CD4-positive, alpha-beta T cell treated with Interleukin-1 beta for 1 hour (primary cell): ENCODE results near the gene SLC8B1.

Experiments
- DNase-seq, 2 donors: peaks; one replicate each; pipeline ENCODE4 v3.0.0-alpha.2; 2020 to 2022

SLC8B1 gene

DNA sequence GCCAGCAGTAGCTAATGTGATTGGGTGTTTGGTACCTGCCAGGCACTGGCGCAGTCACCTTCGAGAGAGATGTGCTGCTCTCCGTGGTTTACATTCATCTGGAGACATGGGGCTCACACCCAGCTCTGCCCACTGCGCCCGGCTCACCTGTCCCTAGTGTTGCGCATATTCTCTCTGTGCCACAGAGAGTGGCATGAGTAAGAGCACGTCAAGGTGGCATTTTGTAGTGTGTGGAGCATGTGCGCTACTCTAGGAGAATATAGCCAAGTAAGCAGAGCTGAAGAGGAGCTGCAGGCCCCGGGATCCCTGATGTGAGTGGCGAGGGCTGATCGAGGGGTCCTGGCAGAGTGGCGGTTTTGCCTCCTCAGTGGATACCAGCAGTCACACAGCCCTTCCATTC, 66.8 kb downstream of the SLC8B1 start:
- no peak for DNase-seq

DNA sequence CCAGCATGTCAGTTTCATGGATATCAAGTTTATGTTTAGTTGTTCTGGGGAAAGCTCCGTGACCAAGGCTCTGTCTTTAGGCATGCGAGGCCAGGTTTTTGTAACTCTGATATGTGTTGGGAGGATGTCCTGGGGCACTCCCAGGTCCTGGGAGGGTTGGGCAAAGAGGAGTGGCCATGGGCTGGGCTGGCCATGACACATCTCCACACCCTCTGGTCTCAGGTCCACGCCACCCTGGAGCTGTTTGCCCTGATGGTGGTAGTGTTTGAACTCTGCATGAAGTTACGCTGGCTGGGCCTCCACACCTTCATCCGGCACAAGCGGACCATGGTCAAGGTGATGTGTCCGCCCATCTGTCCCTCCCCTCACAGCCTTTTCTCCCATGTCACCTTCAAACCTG, 67.3 kb downstream of the SLC8B1 start:
- no peak for DNase-seq

DNA sequence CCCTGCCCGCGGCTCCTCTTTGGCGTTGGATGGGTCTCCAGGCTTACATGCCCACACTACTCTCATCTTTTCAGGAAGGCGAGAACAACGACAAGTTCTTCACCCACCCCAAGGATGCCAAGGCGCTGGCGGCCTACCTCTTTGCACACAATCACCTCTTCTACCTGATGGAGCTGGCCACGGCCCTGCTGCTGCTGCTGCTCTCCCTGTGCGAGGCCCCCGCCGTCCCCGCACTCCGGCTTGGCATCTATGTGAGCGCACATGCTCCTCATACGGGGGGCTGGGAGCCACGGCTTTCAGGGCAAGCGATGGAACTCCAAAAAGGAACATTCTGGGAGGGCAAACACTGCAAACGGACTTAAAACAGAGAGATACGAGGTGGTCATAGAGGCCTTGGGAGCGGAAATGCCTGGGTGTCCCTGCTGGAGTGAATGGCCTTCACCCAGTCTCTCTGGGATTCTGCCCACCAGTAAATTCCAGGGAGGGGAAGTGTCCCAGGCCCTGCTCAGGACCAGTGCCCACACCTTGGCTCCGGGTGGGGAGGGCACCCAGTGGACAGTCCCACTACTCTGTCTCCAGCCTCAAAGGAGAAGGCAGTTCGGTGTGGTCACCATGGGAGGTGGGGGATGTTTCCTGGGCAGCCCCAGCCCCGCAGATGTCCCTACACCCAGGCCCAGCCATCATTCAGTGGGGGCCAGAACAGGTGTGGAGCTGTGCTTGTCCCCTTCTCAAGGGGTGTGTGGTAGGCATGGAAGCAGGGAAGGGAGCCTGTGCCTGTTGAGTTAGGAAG, 68.6 kb downstream of the SLC8B1 start:
- no peak for DNase-seq

- no peak for DNase-seq
These were observed 71.4 kb downstream of the SLC8B1 start for GRCh38 chr12:113263431-113263963.

DNA sequence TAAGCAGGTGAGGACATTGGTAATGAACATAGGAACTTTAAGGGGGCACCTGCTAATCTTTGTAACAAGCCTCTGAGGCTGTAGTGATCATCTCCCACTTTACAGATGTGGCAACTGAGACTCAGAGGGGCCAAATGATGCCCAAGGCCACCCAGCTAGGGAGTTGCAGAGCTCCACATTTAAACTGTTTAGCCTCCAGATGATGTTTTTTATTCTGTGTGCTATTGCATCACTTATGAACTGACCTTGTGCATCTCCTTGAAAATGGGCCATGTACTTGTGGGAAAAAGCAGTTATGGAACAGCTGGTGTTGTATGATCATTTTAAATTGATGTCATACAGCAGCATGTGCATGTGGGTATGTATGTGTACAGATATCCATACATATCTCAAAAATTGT, 72.2 kb downstream of the SLC8B1 start:
- DNase-seq = no peak

GRCh38 chr12:113261847-113262470, 73.0 kb downstream of the SLC8B1 start:
- DNase-seq = peak in 1 of 2 donors; percentile 17

- DNase-seq = no peak
These were observed 74.1 kb downstream of the SLC8B1 start for GRCh38 chr12:113260636-113261300.

- no peak for DNase-seq
These were observed 74.8 kb downstream of the SLC8B1 start for GRCh38 chr12:113260127-113260526.

GRCh38 chr12:113257564-113257963, 77.3 kb downstream of the SLC8B1 start:
- DNase-seq = no peak

DNA sequence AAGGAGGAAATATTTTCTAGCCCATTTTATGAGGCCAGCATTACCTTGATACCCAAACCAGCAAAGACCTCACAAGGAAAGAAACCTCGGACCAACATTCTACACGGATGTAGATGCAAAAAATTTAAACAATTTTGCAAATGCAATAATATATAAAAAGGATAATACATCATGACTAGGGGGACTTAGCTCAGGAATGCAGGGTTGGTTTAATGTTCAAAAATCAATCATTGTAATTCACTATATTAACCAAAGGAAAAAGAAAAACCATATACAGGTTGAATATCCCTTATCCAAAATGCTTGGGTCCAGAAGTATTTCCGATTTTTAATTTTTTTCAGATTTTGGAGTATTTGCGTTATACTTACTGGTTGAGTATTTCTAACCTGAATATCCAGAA, 80.6 kb downstream of the SLC8B1 start:
- DNase-seq = no peak

- no peak for DNase-seq
These were observed 81.2 kb downstream of the SLC8B1 start for GRCh38 chr12:113253532-113254285.

DNA sequence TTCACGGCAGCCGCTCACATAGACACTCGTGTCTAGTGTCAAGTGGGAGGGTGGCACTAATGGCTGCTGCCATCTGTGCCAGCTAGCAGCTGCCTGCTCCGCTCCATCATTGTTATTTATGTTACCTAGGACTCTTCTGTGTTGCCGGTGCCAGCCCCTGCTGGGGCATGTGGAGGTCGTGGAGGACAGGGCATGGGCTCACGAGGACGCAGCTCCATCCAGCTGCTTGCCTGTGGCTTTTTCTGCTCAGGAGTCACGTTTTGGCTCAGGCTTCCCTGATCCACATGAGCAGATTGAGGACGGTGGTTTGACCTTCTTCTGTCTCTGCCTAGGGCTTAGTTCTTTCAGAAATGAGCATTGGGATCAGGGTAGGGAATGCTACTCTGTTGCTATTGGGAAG, 82.4 kb downstream of the SLC8B1 start:
- DNase-seq = no peak

- DNase-seq = no peak
These were observed 83.4 kb downstream of the SLC8B1 start for GRCh38 chr12:113251404-113252070.

DNA sequence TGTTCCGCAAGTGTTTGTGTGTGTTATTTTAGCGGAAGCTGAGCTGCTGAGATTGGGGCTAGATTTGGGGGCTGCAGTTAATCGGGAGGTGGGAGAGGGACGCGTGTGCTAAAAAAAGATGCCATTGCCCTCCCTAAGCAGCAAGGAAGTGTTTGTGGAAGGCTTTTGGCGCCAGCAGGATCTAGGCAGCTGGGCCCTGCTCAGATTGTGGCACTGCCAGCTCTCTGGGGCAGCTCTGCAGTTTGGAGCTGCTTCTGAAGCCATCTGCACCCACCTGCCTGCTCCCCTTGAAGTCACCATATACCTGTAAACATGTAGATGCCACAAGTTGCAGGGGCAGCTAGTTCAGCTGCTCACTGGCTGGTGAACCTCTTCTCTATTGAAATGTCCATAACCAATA, 84.9 kb downstream of the SLC8B1 start:
- DNase-seq = no peak

GRCh38 chr12:113249546-113249945, 85.4 kb downstream of the SLC8B1 start:
- DNase-seq = no peak

DNA sequence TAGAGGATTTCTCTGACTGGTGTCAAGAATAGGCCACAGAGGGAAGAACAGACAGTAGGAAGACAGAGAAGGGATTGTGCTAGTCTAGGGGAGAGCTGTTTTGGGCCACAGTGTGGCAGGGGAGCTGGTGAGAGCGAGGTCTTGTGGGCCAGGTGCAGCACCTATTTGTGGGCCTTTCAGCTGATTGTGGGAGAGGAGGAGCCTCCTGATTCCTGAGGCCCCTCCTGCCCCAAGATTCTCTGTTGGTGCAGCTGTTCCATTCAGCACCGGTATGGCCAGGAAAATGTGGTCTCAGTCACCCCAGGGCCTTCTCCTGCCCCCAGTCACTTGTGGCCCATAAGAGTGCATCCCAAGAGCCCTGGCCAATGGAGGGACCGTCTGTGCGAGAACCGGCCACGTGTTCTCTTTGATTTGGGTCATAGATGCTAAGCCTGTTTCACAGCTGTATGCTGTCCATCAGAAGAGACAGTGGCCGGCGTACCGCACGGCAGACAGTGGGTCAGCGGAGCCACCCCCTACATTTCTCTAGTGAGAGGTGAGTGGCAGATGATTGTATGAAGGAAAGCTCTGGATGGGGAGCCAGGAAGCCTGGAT, 86.0 kb downstream of the SLC8B1 start:
- no peak for DNase-seq
